Left colon (tissue), 2 donors: Measurements from ENCODE around the gene ERBB4. TPM values are rescaled to one million over a fixed set of nuclear protein-coding genes. Genes with fewer than 3 reads are reported as not detected.
A peak's percentile ranks its signal among the peaks of the same experiment; 100 is the strongest.
"Not testable (repeated sequence)": the region's sequence is repeated elsewhere in the genome, so short reads cannot be mapped to it uniquely, and the experiment has no call there.

Source experiments
- ATAC-seq: fragments of 200-7000 bp; cut with Tn5 transposase; one replicate; pipeline ENCODE4 v1.9.1; 2020; ENCODE audit warnings: mild to moderate bottlenecking, moderate library complexity
- DNase-seq, 2 donors: peaks; one replicate each; pipeline ENCODE4 v3.0.0-alpha.2; 2020
- intact Hi-C, 2 donors: fragments of 100-400 bp; cut with DNase I in 1 of 2; cut with micrococcal nuclease in 1 of 2; formaldehyde crosslinking; loops; one replicate each; pipeline versions ENCODE4 v1.11.2 to v1.14.0; 2022; cut with DNase I, micrococcal nuclease
- total RNA-seq, 2 donors: library from RNA; stranded (reverse); fragmentation: NEBNext Ultra II Directional; extraction: Animal tissue kit (Norgen Biotek cat#: 25700); gene quantifications; one replicate each; pipeline ENCODE4 v1.2.1, GENCODE V29; 2021
- donor health status: DM: no; HTN: no; CAD: no.
- donor health status: DM: yes; HTN: yes; CAD: no.

ERBB4 gene
- total RNA-seq, 2 donors from 2014 or later = 0.18 to 0.70 TPM

GRCh38 chr2:211664321-211664720 lies 874.3 kb downstream of the ERBB4 start:
- ATAC-seq (no peak), DNase-seq (no peak)
- intact Hi-C loops = no loop called here

- intact Hi-C loops = no loop called here
- ATAC-seq (no peak), DNase-seq (no peak)
These were observed 884.3 kb downstream of the ERBB4 start for GRCh38 chr2:211654211-211654780.

DNA sequence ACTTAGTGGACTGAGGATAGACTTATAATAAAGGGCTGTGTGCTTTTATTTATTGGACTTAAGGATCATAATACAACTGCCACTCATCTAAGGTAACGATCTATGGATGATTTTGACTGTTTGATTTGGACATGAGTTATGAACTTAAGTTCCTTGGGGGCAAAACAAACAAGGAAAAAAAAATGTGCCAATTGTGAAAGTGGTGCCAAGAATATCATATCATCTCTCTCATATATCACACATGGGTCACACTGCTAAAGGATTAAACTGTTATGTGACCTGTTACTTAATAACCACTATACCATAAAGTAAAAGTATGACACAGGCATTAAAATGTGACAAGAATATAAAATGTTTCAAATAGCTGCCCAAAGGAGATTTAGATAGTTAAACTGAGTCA lies 886.3 kb downstream of the ERBB4 start:
- peak; percentile 57 for ATAC-seq
- no peak for DNase-seq
- intact Hi-C loops = no loop called here

DNA sequence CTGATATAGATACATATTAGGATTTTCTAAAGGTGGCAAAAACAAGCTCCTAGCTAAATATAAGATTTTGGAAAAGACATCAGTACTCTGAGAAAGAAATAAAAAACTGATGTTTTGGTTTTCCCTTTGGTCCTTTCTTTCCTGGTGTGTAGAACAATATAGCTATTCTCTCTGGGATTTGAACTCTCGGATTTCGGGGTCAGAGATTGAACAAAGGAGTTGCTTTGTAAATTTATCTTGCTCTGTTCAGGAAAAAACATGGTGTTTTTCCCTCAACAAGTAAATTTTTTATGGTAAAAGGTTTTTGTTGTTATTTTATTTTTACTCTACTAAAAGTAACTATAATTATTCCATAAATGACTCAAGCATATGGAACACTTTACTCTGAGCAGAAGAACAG lies 889.3 kb downstream of the ERBB4 start:
- no peak for DNase-seq
- intact Hi-C loops = no loop called here
- ATAC-seq = no peak

GRCh38 chr2:211631503-211631902 lies 907.1 kb downstream of the ERBB4 start:
- no peak for DNase-seq
- intact Hi-C loops = no loop called here
- no peak for ATAC-seq

DNA sequence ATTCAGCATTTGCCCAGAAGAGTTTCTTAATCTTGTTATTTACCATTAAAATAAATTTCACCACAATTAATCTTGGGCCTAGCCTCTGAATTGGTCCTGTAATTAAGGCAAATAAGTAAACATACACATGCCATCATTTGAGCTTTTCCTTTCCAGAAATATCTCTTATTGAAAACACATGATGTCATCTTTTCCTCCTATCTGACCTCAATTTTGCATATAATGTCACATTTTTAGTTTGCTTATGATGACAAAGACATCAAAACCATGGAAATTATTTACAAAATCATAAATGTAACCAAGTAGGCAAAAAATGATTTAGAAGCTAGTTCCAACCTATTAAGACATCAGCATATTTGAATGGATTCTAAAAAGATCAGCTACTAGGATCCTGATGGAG lies 915.5 kb downstream of the ERBB4 start:
- intact Hi-C loops = no loop called here
- DNase-seq = no peak
- ATAC-seq = no peak

GRCh38 chr2:211620986-211621385 lies 917.6 kb downstream of the ERBB4 start:
- ATAC-seq (no peak), DNase-seq (no peak)
- intact Hi-C loops = no loop called here

- intact Hi-C loops = no loop called here
- no peak for ATAC-seq
- DNase-seq = no peak
These were observed 920.8 kb downstream of the ERBB4 start for GRCh38 chr2:211617803-211618202.

- intact Hi-C loops = no loop called here
- DNase-seq (no peak), ATAC-seq (no peak)
These were observed 927.0 kb downstream of the ERBB4 start for GRCh38 chr2:211611621-211612020.

DNA sequence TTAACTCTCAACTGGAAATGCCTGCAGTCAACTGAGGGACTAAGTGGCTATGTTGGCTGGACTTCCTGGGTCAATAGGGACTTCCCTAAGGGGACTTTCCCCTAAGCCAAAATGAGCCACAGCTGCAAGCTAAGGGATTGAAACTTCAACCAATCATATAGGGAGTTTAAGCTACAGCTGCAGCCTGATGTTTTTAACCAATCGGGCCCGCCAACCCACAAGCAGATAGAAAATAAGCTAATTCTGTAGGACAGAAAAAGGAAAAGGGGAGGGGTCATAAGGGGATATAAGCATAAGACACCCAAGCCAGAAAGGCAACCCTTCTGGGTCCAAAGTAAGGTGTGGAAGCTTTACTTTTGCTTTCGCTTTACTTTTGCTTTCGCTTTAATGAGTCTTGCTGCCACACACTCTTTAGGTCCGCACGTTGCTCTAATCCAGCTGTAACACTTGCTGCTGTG lies 927.5 kb downstream of the ERBB4 start:
- intact Hi-C loops = no loop called here
- no peak for DNase-seq
- ATAC-seq = no peak

- no peak for DNase-seq
- intact Hi-C loops = no loop called here
- no peak for ATAC-seq
These were observed 929.5 kb downstream of the ERBB4 start for GRCh38 chr2:211609127-211609526.

- no peak for ATAC-seq
- intact Hi-C loops = no loop called here
These were observed 939.5 kb downstream of the ERBB4 start for GRCh38 chr2:211599146-211599545.

GRCh38 chr2:211598238-211598637 lies 940.4 kb downstream of the ERBB4 start:
- ATAC-seq (no peak), DNase-seq (no peak)
- intact Hi-C loops = no loop called here

More at GRCh38 chr2:211599146-211599545, 939.5 kb downstream of the ERBB4 start:
- no peak for DNase-seq

- intact Hi-C loops, ATAC-seq, DNase-seq: not testable (repeated sequence)
These were observed 946.6 kb downstream of the ERBB4 start for GRCh38 chr2:211592006-211592405.

DNA sequence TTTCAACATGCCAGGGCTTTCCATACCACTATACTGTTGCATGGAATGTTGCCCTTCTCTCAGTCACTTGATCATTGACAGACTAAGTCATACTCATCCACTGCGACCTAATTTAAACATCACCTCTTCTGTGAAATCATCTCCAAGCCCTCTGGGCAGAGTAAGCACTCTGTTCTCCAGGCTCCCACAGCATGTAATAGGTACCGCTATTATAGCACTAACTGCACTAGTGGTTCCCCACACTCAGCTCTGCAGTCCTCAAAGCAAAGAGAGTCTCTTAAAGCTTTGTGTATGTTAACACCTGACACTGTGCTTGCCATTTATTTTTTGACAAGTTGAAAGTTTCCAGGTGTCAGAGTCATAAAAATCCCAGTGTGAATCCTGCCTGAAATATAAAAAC lies 947.2 kb downstream of the ERBB4 start:
- DNase-seq (no peak), ATAC-seq (no peak)
- intact Hi-C loops = no loop called here

- ATAC-seq = no peak
- intact Hi-C loops = no loop called here
These were observed 970.2 kb downstream of the ERBB4 start for GRCh38 chr2:211568439-211568838.

DNA sequence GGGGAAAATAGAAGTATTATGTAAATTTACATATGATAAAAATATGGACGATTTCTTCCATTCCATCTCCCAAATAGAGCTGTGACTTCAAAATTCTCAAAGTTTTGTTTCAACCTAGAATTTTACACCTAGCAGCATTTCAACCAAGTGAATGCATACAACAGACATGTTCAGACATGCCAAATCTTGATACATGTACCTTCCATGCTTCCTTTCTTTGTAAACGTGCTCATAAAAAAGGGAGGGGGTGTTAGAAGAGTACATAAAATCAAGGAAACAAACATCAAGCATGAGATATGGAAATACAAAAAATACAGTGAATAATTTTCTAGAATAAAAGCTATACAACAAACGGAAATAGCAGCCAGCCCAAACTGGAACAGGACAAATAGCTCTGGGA lies 974.2 kb downstream of the ERBB4 start:
- DNase-seq (no peak), ATAC-seq (no peak)
- intact Hi-C loops = no loop called here

More at GRCh38 chr2:211568439-211568838, 970.2 kb downstream of the ERBB4 start:
- no peak for DNase-seq

DNA sequence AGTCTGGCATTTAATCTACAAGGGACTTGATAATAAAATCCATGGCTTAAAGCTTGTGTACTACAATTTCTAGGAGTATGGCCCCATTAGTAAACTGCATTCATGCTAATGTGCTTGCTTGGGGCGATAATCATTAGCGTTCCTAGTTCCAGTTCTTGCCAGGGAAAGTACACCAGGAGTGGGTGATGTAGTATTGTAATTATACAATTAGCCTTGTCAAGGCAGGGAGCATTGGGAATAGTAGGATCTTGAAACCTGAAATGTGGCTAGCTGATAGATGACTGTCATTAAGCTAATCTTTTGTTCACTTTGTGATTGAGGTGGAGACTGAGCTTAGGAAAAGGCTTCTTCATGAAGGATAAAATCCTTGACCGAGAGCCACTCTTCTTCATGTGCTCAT lies 993.0 kb downstream of the ERBB4 start:
- intact Hi-C loops = no loop called here
- ATAC-seq (no peak), DNase-seq (no peak)

DNA sequence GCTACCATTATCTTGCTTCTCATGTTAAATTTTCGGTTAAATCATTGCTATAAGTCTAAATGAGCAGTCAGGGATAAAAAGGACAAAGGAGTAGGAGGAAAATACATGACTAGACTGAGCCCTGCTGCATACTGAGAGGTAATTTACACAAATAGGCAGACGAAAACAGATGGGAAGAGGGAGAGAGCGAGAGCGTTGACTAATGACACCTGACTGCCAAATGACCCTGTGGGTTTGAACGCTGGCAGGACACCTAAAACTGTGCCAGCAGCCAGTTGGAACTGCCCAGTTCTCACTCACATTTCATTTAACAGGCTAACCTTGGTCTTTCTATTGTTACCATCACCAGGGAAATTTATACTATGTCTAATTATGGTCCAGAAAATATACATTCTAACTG lies 1004.0 kb downstream of the ERBB4 start:
- intact Hi-C loops = no loop called here
- ATAC-seq (no peak), DNase-seq (no peak)

DNA sequence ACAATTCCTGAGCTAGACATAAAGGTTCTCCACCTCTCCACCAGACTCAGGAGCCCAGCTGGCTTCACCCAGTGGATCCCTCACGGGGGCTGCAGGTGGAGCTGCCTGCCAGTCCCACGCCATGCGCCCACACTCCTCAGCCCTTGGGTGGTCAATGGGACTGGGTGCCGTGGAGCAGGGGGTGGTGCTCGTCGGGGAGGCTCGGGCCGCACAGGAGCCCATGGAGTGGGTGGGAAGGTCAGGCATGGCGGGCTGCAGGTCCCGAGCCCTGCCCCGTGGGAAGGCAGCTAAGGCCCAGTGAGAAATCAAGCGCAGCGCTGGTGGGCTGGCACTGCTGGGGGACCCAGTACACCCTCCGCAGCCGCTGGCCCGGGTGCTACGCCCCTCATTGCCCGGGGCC lies 1014.4 kb downstream of the ERBB4 start:
- ATAC-seq, intact Hi-C loops, DNase-seq: not testable (repeated sequence)

DNA sequence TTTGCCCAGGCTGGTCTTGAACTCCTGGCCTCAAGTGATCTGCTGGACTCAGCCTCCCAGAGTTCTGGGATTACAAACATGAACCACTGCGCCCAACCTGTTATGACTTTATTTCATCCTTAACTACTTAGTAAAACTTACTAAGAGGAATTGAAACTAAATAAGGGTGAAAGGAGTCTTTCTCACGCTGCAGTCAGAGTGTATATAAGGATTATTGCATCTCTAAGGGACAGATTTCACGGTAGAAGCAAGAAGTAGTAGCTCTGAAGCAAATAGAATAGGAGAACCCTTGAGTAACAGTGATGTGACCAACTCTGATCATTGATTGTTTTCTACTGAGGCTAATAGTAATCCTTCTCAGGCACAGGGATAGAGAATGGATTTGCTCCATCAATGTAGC lies 1022.1 kb downstream of the ERBB4 start:
- no peak for ATAC-seq
- intact Hi-C loops = no loop called here
- no peak for DNase-seq
